GM12878 (cell line): ENCODE measurements around the gene ZBTB14. TPM values are rescaled to one million over a fixed set of nuclear protein-coding genes. Genes with fewer than 3 reads are reported as not detected.

Source experiments
- ATAC-seq: fragments of 200-7000 bp; cut with Tn5 transposase; 3 replicates; pipeline ENCODE4 v1.9.1; 2020; ENCODE audit warnings: mild to moderate bottlenecking, moderate library complexity
- BruUV-seq: library from RNA; stranded (reverse); fragments of 400-500 nt; replicated peaks from 2 replicates; lab custom pipeline; 2021; lab: Mats Ljungman, UMichigan
- CTCF ChIA-PET: fragments of 300-600 bp; sonication (Branson Sonifier 250); formaldehyde crosslinking; extraction: SDS; loops from one replicate; lab custom pipeline; 2021; ENCODE audit warnings: inconsistent platforms; lab: Yijun Ruan, JAX
- POLR2A ChIA-PET: fragments of 350-600 bp; formaldehyde crosslinking; extraction: SDS; loops from one replicate; lab custom pipeline; 2021; ENCODE audit warnings: inconsistent platforms; lab: Charles Lee
- RAD21 ChIA-PET: fragments of 300-600 bp; sonication (Branson Sonifier 250); formaldehyde crosslinking; loops from one replicate; lab custom pipeline; 2023; ENCODE audit warnings: antibody characterized with exemption; ENCODE audit not compliant: unreplicated experiment; lab: Charles Lee
- SMC1A ChIA-PET: fragments of 300-600 bp; sonication (Branson Sonifier 250); formaldehyde crosslinking; loops from one replicate; lab custom pipeline; 2023; ENCODE audit not compliant: unreplicated experiment, uncharacterized antibody; lab: Charles Lee
- DNase-seq: peaks from one replicate; pipeline ENCODE4 v3.0.0-alpha.2; 2011; ENCODE audit warnings: low read depth, low spot score
- FAIRE-seq: peaks from 3 replicates; lab custom pipeline; 2011; peaks lifted over from hg19 to GRCh38; lab: Jason Lieb, UNC
- H2AFZ ChIP-seq: 2 replicates; pipeline ENCODE4 v1.6.0; 2011; ENCODE audit warnings: low read depth, low read length, control low read depth; ENCODE audit not compliant: control insufficient read depth
- H3K27ac ChIP-seq: 2 replicates; pipeline ENCODE4 v1.5.1; 2011; ENCODE audit warnings: control low read depth; ENCODE audit not compliant: control insufficient read depth, insufficient read depth
- H3K27me3 ChIP-seq, 2 experiments: replicated peaks in 1 of 2; 2 replicates each; pipeline versions ENCODE4 v1.6.0 to v1.6.1; 2011; ENCODE audit warnings: low read length in 1 of 2; ENCODE audit not compliant: control insufficient read depth in 2 of 2, insufficient read depth in 2 of 2
- H3K36me3 ChIP-seq, 2 experiments: 2 replicates each; pipeline ENCODE4 v1.5.1; 2011; ENCODE audit warnings: low read length in 1 of 2; ENCODE audit not compliant: control insufficient read depth in 2 of 2, insufficient read depth in 2 of 2
- H3K4me1 ChIP-seq: 2 replicates; pipeline ENCODE4 v1.6.1; 2011; ENCODE audit warnings: mild to moderate bottlenecking, low read length, moderate library complexity, mixed read lengths; ENCODE audit not compliant: control insufficient read depth, insufficient read depth
- H3K4me2 ChIP-seq: 2 replicates; pipeline ENCODE4 v1.6.0; 2011; ENCODE audit warnings: control low read depth; ENCODE audit not compliant: control insufficient read depth, insufficient read depth
- H3K4me3 ChIP-seq: fragments of 200-600 bp; sonication (generic); 2 replicates; pipeline ENCODE4 v1.5.1; 2016
- H3K79me2 ChIP-seq: 2 replicates; pipeline ENCODE4 v1.6.0; 2011; ENCODE audit warnings: low read length; ENCODE audit not compliant: control insufficient read depth, insufficient read depth
- H3K9ac ChIP-seq: 2 replicates; pipeline ENCODE4 v1.8.0; 2011; ENCODE audit warnings: low read length, control low read depth, mixed read lengths; ENCODE audit not compliant: control insufficient read depth, insufficient read depth
- H3K9me3 ChIP-seq: replicated peaks from 3 replicates; pipeline ENCODE4 v1.5.1; 2011; ENCODE audit warnings: mild to moderate bottlenecking, low read length; ENCODE audit not compliant: control insufficient read depth, insufficient read depth
- H4K20me1 ChIP-seq: 2 replicates; pipeline ENCODE4 v1.6.0; 2011; ENCODE audit not compliant: control insufficient read depth, insufficient read depth
- CBX3 ChIP-seq: fragments of 200-600 bp; sonication (generic); IDR thresholded peaks from 2 replicates; pipeline ENCODE4 v1.6.1; 2016; ENCODE audit warnings: low read depth, borderline replicate concordance
- ETV6 ChIP-seq, 2 experiments: fragments of 450-650 bp in 1 of 2; IDR thresholded peaks in 1 of 2; conservative IDR thresholded peaks in 1 of 2; 2 replicates each; pipeline ENCODE4 v1.6.1; 2014; ENCODE audit warnings: antibody characterized with exemption in 1 of 2, borderline replicate concordance in 1 of 2, low read depth in 1 of 2, mild to moderate bottlenecking in 1 of 2, moderate library complexity in 1 of 2
- GABPA ChIP-seq: IDR thresholded peaks from 2 replicates; pipeline ENCODE4 v1.6.1; 2014; ENCODE audit warnings: antibody characterized with exemption, low read depth, mild to moderate bottlenecking, inconsistent platforms
- MTA2 ChIP-seq: fragments of 450-650 bp; IDR thresholded peaks from 2 replicates; pipeline ENCODE4 v1.6.1; 2016; ENCODE audit warnings: low read depth, mild to moderate bottlenecking, moderate library complexity
- NFXL1 ChIP-seq: fragments of 450-650 bp; IDR thresholded peaks from 2 replicates; pipeline ENCODE4 v1.6.1; 2017; ENCODE audit warnings: antibody characterized with exemption, mild to moderate bottlenecking, borderline replicate concordance
- POLR2AphosphoS5 ChIP-seq: IDR thresholded peaks from 2 replicates; pipeline ENCODE4 v1.6.1; 2011; ENCODE audit warnings: mild to moderate bottlenecking, low read length, inconsistent platforms
- ZZZ3 ChIP-seq: IDR thresholded peaks from 2 replicates; pipeline ENCODE4 v1.6.1; 2011; ENCODE audit warnings: low read depth; ENCODE audit not compliant: control insufficient read depth, insufficient read length
- WGBS: methylation state at CpG from one replicate; pipeline ENCODE4 v1.1.6; 2016; ENCODE audit warnings: low lambda C conversion rate; ENCODE audit not compliant: insufficient replicate concordance, insufficient coverage; ENCODE audit errors: missing lambda C conversion rate; 5-methylcytosine and 5-hydroxymethylcytosine counted together
- in situ Hi-C: fragments of 300-500 bp; cut with MboI; formaldehyde crosslinking; loops from 9 replicates; pipeline ENCODE4 v1.14.3; 2018; ENCODE audit warnings: mixed read lengths
- intact Hi-C: fragments of 100-400 bp; cut with micrococcal nuclease; formaldehyde crosslinking; loops from one replicate; pipeline ENCODE4 v1.14.2; 2022; ENCODE audit not compliant: unreplicated experiment
- polyA plus RNA-seq, 11 experiments: library from polyadenylated mRNA; depleted of rRNA in 4 of 11; unstranded in 6 of 11; stranded (reverse) in 5 of 11; fragments of >200 nt; fragmentation: Nextera tagmentation in 4 of 11; fragmentation: Illumina TruSeq in 1 of 11; extraction: Ambion mirVana in 4 of 11; extraction: Trizol in 1 of 11; gene quantifications; 1 replicate in 1 of 11; 2 replicates in 10 of 11; pipeline versions ENCODE4 v1.2.1 to v1.2.3, GENCODE V29; 2011 to 2016; ENCODE audit warnings: inconsistent platforms in 2 of 11, missing spikeins in 2 of 11, low read depth in 1 of 11
- total RNA-seq, 4 experiments: library from RNA; depleted of rRNA in 3 of 4; stranded (reverse); fragments of >200 nt in 3 of 4; fragmentation: Illumina TruSeq in 1 of 4; extraction: Trizol in 1 of 4; gene quantifications; 2 replicates each; pipeline versions ENCODE4 v1.2.1 to v1.2.3, GENCODE V29; 2013 to 2021
- TF ChIP-seq, protein P1 (sequence below): fragments of 450-650 bp; IDR thresholded peaks from 2 replicates; pipeline ENCODE4 v1.6.1; 2017; ENCODE audit warnings: mild to moderate bottlenecking, moderate library complexity
- TF ChIP-seq, protein P2 (sequence below): fragments of 450-650 bp; formaldehyde crosslinking; IDR thresholded peaks from 2 replicates; pipeline ENCODE4 v1.4.0; 2020; ENCODE audit warnings: mild to moderate bottlenecking, moderate library complexity

ZBTB14 gene
- total and polyA plus RNA-seq, 10 of the 15 experiments (the other 5 are each of a cell fraction or from before 2014, with no cell fraction given) = 4.4 to 21.2 (median 11.1) TPM

DNA sequence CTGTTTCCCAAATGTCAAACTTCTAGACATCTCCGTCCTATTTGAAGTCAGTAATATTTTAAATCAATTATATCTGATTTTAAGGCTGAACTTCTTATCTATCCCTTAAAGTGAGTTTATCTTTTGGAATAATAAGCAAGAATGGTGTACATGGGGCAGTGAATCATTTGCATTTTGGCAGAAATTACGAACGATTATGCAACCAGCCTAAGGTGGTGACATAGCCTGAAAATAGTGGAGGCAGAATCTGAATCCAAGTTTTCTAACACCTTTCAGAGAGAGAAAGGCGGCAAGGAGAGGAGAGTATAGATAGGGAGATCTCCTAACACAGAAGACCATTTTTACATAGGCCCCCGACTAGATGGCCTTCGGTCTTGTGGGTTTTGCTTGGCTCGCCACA lies 10.7 kb downstream of the ZBTB14 start (continued):
- TF ChIP-seq ETV6 (conservative IDR thresholded peaks at IDR 0.05 in 1 of 2, IDR thresholded peaks at IDR 0.05 in 1 of 2; ENCODE audit: borderline replicate concordance in 1 of 2, low read depth in 1 of 2) = no peak
- no peak for TF ChIP-seq MTA2
- TF ChIP-seq POLR2AphosphoS5 = no peak
- TF ChIP-seq ZZZ3 = no peak
- TF ChIP-seq, protein P1, sequence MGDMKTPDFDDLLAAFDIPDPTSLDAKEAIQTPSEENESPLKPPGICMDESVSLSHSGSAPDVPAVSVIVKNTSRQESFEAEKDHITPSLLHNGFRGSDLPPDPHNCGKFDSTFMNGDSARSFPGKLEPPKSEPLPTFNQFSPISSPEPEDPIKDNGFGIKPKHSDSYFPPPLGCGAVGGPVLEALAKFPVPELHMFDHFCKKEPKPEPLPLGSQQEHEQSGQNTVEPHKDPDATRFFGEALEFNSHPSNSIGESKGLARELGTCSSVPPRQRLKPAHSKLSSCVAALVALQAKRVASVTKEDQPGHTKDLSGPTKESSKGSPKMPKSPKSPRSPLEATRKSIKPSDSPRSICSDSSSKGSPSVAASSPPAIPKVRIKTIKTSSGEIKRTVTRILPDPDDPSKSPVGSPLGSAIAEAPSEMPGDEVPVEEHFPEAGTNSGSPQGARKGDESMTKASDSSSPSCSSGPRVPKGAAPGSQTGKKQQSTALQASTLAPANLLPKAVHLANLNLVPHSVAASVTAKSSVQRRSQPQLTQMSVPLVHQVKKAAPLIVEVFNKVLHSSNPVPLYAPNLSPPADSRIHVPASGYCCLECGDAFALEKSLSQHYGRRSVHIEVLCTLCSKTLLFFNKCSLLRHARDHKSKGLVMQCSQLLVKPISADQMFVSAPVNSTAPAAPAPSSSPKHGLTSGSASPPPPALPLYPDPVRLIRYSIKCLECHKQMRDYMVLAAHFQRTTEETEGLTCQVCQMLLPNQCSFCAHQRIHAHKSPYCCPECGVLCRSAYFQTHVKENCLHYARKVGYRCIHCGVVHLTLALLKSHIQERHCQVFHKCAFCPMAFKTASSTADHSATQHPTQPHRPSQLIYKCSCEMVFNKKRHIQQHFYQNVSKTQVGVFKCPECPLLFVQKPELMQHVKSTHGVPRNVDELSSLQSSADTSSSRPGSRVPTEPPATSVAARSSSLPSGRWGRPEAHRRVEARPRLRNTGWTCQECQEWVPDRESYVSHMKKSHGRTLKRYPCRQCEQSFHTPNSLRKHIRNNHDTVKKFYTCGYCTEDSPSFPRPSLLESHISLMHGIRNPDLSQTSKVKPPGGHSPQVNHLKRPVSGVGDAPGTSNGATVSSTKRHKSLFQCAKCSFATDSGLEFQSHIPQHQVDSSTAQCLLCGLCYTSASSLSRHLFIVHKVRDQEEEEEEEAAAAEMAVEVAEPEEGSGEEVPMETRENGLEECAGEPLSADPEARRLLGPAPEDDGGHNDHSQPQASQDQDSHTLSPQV = no peak
- no peak for TF ChIP-seq NFXL1
- TF ChIP-seq CBX3 = no peak

DNA sequence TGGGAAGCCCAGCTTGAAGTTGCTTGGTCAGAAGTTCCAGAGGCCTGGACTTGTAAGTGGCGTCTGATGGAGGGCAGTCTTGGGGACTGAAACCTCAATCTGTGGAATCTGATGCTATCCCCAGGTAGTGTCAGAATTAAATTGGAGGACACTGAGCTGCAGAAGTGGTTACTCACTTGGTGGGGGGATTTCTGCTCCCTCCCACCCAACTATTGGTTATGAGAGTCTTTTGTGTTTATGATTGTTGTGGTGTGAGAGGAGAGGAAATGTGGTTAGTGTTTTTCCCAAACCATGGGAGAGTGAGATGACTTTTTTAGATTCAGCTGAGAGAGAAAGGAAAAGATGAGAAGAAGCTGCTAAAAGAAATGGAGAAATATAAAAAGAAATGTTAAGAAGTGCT lies 12.8 kb downstream of the ZBTB14 start:
- intact Hi-C loops = no loop called here
- no peak for TF ChIP-seq GABPA
- TF ChIP-seq, protein P2, sequence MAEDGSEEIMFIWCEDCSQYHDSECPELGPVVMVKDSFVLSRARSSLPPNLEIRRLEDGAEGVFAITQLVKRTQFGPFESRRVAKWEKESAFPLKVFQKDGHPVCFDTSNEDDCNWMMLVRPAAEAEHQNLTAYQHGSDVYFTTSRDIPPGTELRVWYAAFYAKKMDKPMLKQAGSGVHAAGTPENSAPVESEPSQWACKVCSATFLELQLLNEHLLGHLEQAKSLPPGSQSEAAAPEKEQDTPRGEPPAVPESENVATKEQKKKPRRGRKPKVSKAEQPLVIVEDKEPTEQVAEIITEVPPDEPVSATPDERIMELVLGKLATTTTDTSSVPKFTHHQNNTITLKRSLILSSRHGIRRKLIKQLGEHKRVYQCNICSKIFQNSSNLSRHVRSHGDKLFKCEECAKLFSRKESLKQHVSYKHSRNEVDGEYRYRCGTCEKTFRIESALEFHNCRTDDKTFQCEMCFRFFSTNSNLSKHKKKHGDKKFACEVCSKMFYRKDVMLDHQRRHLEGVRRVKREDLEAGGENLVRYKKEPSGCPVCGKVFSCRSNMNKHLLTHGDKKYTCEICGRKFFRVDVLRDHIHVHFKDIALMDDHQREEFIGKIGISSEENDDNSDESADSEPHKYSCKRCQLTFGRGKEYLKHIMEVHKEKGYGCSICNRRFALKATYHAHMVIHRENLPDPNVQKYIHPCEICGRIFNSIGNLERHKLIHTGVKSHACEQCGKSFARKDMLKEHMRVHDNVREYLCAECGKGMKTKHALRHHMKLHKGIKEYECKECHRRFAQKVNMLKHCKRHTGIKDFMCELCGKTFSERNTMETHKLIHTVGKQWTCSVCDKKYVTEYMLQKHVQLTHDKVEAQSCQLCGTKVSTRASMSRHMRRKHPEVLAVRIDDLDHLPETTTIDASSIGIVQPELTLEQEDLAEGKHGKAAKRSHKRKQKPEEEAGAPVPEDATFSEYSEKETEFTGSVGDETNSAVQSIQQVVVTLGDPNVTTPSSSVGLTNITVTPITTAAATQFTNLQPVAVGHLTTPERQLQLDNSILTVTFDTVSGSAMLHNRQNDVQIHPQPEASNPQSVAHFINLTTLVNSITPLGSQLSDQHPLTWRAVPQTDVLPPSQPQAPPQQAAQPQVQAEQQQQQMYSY = no peak
- no peak overlapping the region for H3K4me2 ChIP-seq
- no peaks in the 10 kb centered on the region for H3K27me3 ChIP-seq
- DNase-seq (no peak), ATAC-seq (no peak), FAIRE-seq (no peak)
- no peaks in the 10 kb centered on the region for H3K36me3 ChIP-seq
- RAD21 ChIA-PET = no interaction called here
- CTCF ChIA-PET = interaction anchor here (0.5 to 1.2 kb wide), 2 partner anchors 11 to 222 kb away, joined by 3 read pairs; no protein-coding TSS in a partner anchor
- no peaks in the 10 kb centered on the region for H3K4me1 ChIP-seq
- H2AFZ ChIP-seq = no peak overlapping the region
- H3K79me2 ChIP-seq = no peaks in the 10 kb centered on the region
- H3K9me3 ChIP-seq = no peaks in the 10 kb centered on the region
- no peak overlapping the region for H3K9ac ChIP-seq
- no peak overlapping the region for H3K4me3 ChIP-seq
- BruUV-seq = no TSS peak
- SMC1A ChIA-PET = no interaction called here
- WGBS = 94% methylated on average over 1 of the region's 1 CpG
- POLR2A ChIA-PET = interaction anchor here (1.5 kb wide), 1 partner anchor 12 kb away, joined by 6 read pairs; the partner anchor contains the start of gene ZBTB14
- in situ Hi-C loops = no loop called here
- H3K27ac ChIP-seq = no peak overlapping the region
- H4K20me1 ChIP-seq = no peaks in the 10 kb centered on the region
